Neural cell (in vitro differentiated cells): ENCODE results near the gene ADAMTSL4. TPM values are rescaled to one million over a fixed set of nuclear protein-coding genes. Genes with fewer than 3 reads are reported as not detected.

Source experiments
- H2AFZ ChIP-seq: fragments of 200-600, 300-800 bp; sonication (generic), shearing (Covaris generic); 2 replicates; pipeline ENCODE4 v1.6.0; 2014; ENCODE audit warnings: low read depth, mild to moderate bottlenecking, antibody characterized with exemption, low read length, moderate library complexity
- H3F3A ChIP-seq: fragments of 200-600 bp; shearing (Covaris generic); 2 replicates; pipeline ENCODE4 v1.6.1; 2016; ENCODE audit warnings: mild to moderate bottlenecking, moderate library complexity, mixed read lengths, antibody characterized with exemption, low read length; ENCODE audit not compliant: insufficient read depth, poor library complexity, severe bottlenecking
- H3K27ac ChIP-seq: fragments of 200-600, 300-800 bp; sonication (generic), shearing (Covaris generic); 2 replicates; pipeline ENCODE4 v1.5.1; 2014; ENCODE audit warnings: mild to moderate bottlenecking, low read length, moderate library complexity
- H3K27me3 ChIP-seq: fragments of 300-800, 200-600 bp; sonication (generic), shearing (Covaris generic); 2 replicates; pipeline ENCODE4 v1.6.0; 2014; ENCODE audit warnings: mild to moderate bottlenecking, low read depth, low read length, moderate library complexity; ENCODE audit not compliant: insufficient read depth
- H3K36me3 ChIP-seq: fragments of 300-800, 200-600 bp; sonication (generic), shearing (Covaris generic); 2 replicates; pipeline ENCODE4 v1.5.1; 2014; ENCODE audit warnings: mild to moderate bottlenecking, antibody characterized with exemption, low read length, moderate library complexity; ENCODE audit not compliant: insufficient read depth
- H3K4me2 ChIP-seq: fragments of 300-800, 200-600 bp; sonication (generic), shearing (Covaris generic); 2 replicates; pipeline ENCODE4 v1.6.0; 2014; ENCODE audit warnings: mild to moderate bottlenecking, low read length
- H3K4me3 ChIP-seq: fragments of 300-800, 200-600 bp; sonication (generic), shearing (Covaris generic); 2 replicates; pipeline ENCODE4 v1.5.1; 2014; ENCODE audit warnings: mild to moderate bottlenecking, low read length, moderate library complexity
- H3K79me2 ChIP-seq: fragments of 200-600 bp; shearing (Covaris generic); replicated peaks from 2 replicates; pipeline ENCODE4 v1.6.0; 2014; ENCODE audit warnings: mild to moderate bottlenecking, low read length, moderate library complexity; ENCODE audit not compliant: insufficient read depth
- H3K9ac ChIP-seq: fragments of 300-800, 200-600 bp; sonication (generic), shearing (Covaris generic); 2 replicates; pipeline ENCODE4 v1.6.1; 2016; ENCODE audit warnings: mild to moderate bottlenecking, low read length, mixed read lengths
- H3K9me2 ChIP-seq: fragments of 200-600 bp; shearing (Covaris generic); 2 replicates; pipeline ENCODE4 v1.6.1; 2016; ENCODE audit warnings: mild to moderate bottlenecking, low read length, mixed read lengths; ENCODE audit not compliant: insufficient read depth
- H3K9me3 ChIP-seq: fragments of 200-600, 300-800 bp; sonication (generic), shearing (Covaris generic); 2 replicates; pipeline ENCODE4 v1.6.1; 2016; ENCODE audit warnings: mild to moderate bottlenecking, mixed run types, low read length, moderate library complexity, mixed read lengths
- H4K20me1 ChIP-seq: fragments of 200-600 bp; shearing (Covaris generic); 2 replicates; pipeline ENCODE4 v1.6.1; 2016; ENCODE audit warnings: mild to moderate bottlenecking, mixed run types; ENCODE audit not compliant: insufficient read depth
- CTCF ChIP-seq: fragments of 450-650 bp; IDR thresholded peaks from 2 replicates; pipeline ENCODE4 v1.5.1; 2014; ENCODE audit warnings: antibody characterized with exemption, mild to moderate bottlenecking, moderate library complexity; ENCODE audit not compliant: poor library complexity, severe bottlenecking
- EP300 ChIP-seq: fragments of 450-650 bp; conservative IDR thresholded peaks from 2 replicates; pipeline ENCODE4 v1.6.1; 2014; ENCODE audit warnings: antibody characterized with exemption, mild to moderate bottlenecking, moderate library complexity; ENCODE audit not compliant: poor library complexity, severe bottlenecking
- EZH2 ChIP-seq: fragments of 200-600, 300-800 bp; shearing (Covaris generic), sonication (generic); IDR thresholded peaks from 2 replicates; pipeline ENCODE4 v1.6.1; 2014; ENCODE audit warnings: antibody characterized with exemption, low read length, borderline replicate concordance, mild to moderate bottlenecking; ENCODE audit not compliant: insufficient read depth, poor library complexity, severe bottlenecking
- MXI1 ChIP-seq: fragments of 450-650 bp; conservative IDR thresholded peaks from 2 replicates; pipeline ENCODE4 v1.6.1; 2014; ENCODE audit warnings: antibody characterized with exemption, mild to moderate bottlenecking; ENCODE audit not compliant: poor library complexity, severe bottlenecking
- POLR2AphosphoS5 ChIP-seq: IDR thresholded peaks from 2 replicates; pipeline ENCODE4 v1.6.1; 2012
- RAD21 ChIP-seq: fragments of 450-650 bp; conservative IDR thresholded peaks from 2 replicates; pipeline ENCODE4 v1.6.1; 2014; ENCODE audit warnings: antibody characterized with exemption, mild to moderate bottlenecking, moderate library complexity
- REST ChIP-seq: IDR thresholded peaks from 2 replicates; pipeline ENCODE4 v1.6.1; 2012; ENCODE audit warnings: borderline replicate concordance
- SMC3 ChIP-seq: fragments of 450-650 bp; conservative IDR thresholded peaks from 2 replicates; pipeline ENCODE4 v1.6.1; 2014; ENCODE audit warnings: antibody characterized with exemption, mild to moderate bottlenecking, moderate library complexity; ENCODE audit not compliant: poor library complexity
- TAF1 ChIP-seq: IDR thresholded peaks from 2 replicates; pipeline ENCODE4 v1.6.1; 2012; ENCODE audit warnings: low read depth
- polyA plus RNA-seq: library from polyadenylated mRNA; depleted of rRNA; stranded (reverse); fragments of >200 nt; gene quantifications from 2 replicates; pipeline ENCODE4 v1.2.3, GENCODE V29; 2014

Gene ADAMTSL4
- polyA plus RNA-seq, 1 donor from 2014 or later = not detected

GRCh38 chr1:150507912-150508864 lies 41.0 kb upstream of the ADAMTSL4 start, which contains the start of gene ECM1:
Gene ECM1 (plus strand): TSS chr1:150508109. CDS start chr1:150508210, 101 bp downstream.
- Histone ChIP-seq H3K27me3 (no peaks in the 10 kb centered on the region), H3K9me3 (no peaks in the 10 kb centered on the region), H3F3A (no peaks in the 10 kb centered on the region), H3K79me2 (no peaks in the 10 kb centered on the region), H3K36me3 (no peaks in the 10 kb centered on the region), H4K20me1 (no peaks in the 10 kb centered on the region), H3K9ac (no peak within 1 kb of the TSS), H2AFZ (no peak within 1 kb of the TSS), H3K4me2 (no peak within 1 kb of the TSS), H3K4me3 (no peak within 1 kb of the TSS), H3K9me2 (no peaks in the 10 kb centered on the region), H3K27ac (no peak within 1 kb of the TSS)
- TF ChIP-seq TAF1 (no peak), CTCF (no peak), MXI1 (no peak), SMC3 (no peak), RAD21 (no peak), EZH2 (no peak), EP300 (no peak), POLR2AphosphoS5 (no peak), REST (no peak)

GRCh38 chr1:150508982-150509381 lies 40.2 kb upstream of the ADAMTSL4 start:
- H3K9ac ChIP-seq = no peak overlapping the region

More at GRCh38 chr1:150508982-150509381, 40.2 kb upstream of the ADAMTSL4 start:
- Histone ChIP-seq H3K36me3 (no peaks in the 10 kb centered on the region), H3K79me2 (no peaks in the 10 kb centered on the region), H3K27me3 (no peaks in the 10 kb centered on the region), H3K9me3 (no peaks in the 10 kb centered on the region), H3K4me2 (no peak overlapping the region), H3K4me3 (no peak overlapping the region), H2AFZ (no peak overlapping the region), H3K27ac (no peak overlapping the region), H3K9me2 (no peaks in the 10 kb centered on the region), H3F3A (no peaks in the 10 kb centered on the region), H4K20me1 (no peaks in the 10 kb centered on the region)
- TF ChIP-seq EZH2 (no peak), CTCF (no peak), MXI1 (no peak), SMC3 (no peak), REST (no peak), POLR2AphosphoS5 (no peak), RAD21 (no peak), TAF1 (no peak), EP300 (no peak)
